Ishikawa (cell line): ENCODE results near the gene VWA8.

Experiments
- CEBPB ChIP-seq: IDR thresholded peaks from 2 replicates; pipeline ENCODE4 v1.6.1; 2012
- CREB1 ChIP-seq: IDR thresholded peaks from 2 replicates; pipeline ENCODE4 v1.6.1; 2012; ENCODE audit warnings: low read depth
- EGR1 ChIP-seq: IDR thresholded peaks from 2 replicates; pipeline ENCODE4 v1.6.1; 2012
- EP300 ChIP-seq: IDR thresholded peaks from 2 replicates; pipeline ENCODE4 v1.6.1; 2012; ENCODE audit warnings: borderline replicate concordance
- FOXM1 ChIP-seq: IDR thresholded peaks from 2 replicates; pipeline ENCODE4 v1.6.1; 2012; ENCODE audit warnings: low read depth, borderline replicate concordance
- MAX ChIP-seq: IDR thresholded peaks from 2 replicates; pipeline ENCODE4 v1.6.1; 2012
- NFIC ChIP-seq: IDR thresholded peaks from 2 replicates; pipeline ENCODE4 v1.6.1; 2012
- RAD21 ChIP-seq: IDR thresholded peaks from 2 replicates; pipeline ENCODE4 v1.6.1; 2012; ENCODE audit warnings: low read depth
- REST ChIP-seq: IDR thresholded peaks from 2 replicates; pipeline ENCODE4 v1.6.1; 2012; ENCODE audit warnings: low read depth, mild to moderate bottlenecking
- TAF1 ChIP-seq: IDR thresholded peaks from 2 replicates; pipeline ENCODE4 v1.6.1; 2012; ENCODE audit warnings: low read depth, mild to moderate bottlenecking
- TCF12 ChIP-seq: IDR thresholded peaks from 2 replicates; pipeline ENCODE4 v1.6.1; 2012; ENCODE audit warnings: low read depth
- TEAD4 ChIP-seq: IDR thresholded peaks from 2 replicates; pipeline ENCODE4 v1.6.1; 2012
- USF1 ChIP-seq: IDR thresholded peaks from 2 replicates; pipeline ENCODE4 v1.6.1; 2012
- YY1 ChIP-seq: IDR thresholded peaks from 2 replicates; pipeline ENCODE4 v1.6.1; 2012; ENCODE audit warnings: low read depth
- ZBTB7A ChIP-seq: IDR thresholded peaks from 2 replicates; pipeline ENCODE4 v1.6.1; 2012; ENCODE audit warnings: low read depth

The VWA8 gene

GRCh38 chr13:41700790-41701310 lies 260.1 kb downstream of the VWA8 start:
- TF ChIP-seq TEAD4 (peak; percentile 32; the same call in 1 of the 2 replicates), MAX (no peak), NFIC (peak; percentile 84), ZBTB7A (no peak), REST (no peak)

GRCh38 chr13:41699759-41700158 lies 261.1 kb downstream of the VWA8 start:
- TF ChIP-seq NFIC, result no peak
- no peak for TF ChIP-seq CREB1
- TF ChIP-seq TEAD4, result no peak
- TF ChIP-seq YY1, result no peak
- TF ChIP-seq EGR1, result no peak
- TF ChIP-seq REST, result no peak
- no peak for TF ChIP-seq FOXM1
- no peak for TF ChIP-seq CEBPB
- TF ChIP-seq USF1, result no peak
- TF ChIP-seq TCF12, result no peak
- TF ChIP-seq MAX, result no peak
- TF ChIP-seq EP300, result no peak
- no peak for TF ChIP-seq ZBTB7A
- no peak for TF ChIP-seq RAD21
- TF ChIP-seq TAF1, result no peak

- TF ChIP-seq REST (no peak), EP300 (no peak), MAX (no peak), NFIC (no peak), TCF12 (no peak), CEBPB (no peak), CREB1 (no peak)
These were observed 263.3 kb downstream of the VWA8 start for GRCh38 chr13:41697578-41697977.

GRCh38 chr13:41696163-41697003 lies 264.5 kb downstream of the VWA8 start:
- no peak for TF ChIP-seq CREB1
- no peak for TF ChIP-seq ZBTB7A
- no peak for TF ChIP-seq YY1
- TF ChIP-seq REST, result no peak
- TF ChIP-seq FOXM1, result no peak
- no peak for TF ChIP-seq CEBPB
- no peak for TF ChIP-seq TAF1
